ENCODE results near the gene PAQR9. TPM values are rescaled to one million over a fixed set of nuclear protein-coding genes. Genes with fewer than 3 reads are reported as not detected.

PAQR9 gene
- total and polyA plus RNA-seq, 11 donors, result 5.0 to 20.5 (median 13.8) TPM

DNA sequence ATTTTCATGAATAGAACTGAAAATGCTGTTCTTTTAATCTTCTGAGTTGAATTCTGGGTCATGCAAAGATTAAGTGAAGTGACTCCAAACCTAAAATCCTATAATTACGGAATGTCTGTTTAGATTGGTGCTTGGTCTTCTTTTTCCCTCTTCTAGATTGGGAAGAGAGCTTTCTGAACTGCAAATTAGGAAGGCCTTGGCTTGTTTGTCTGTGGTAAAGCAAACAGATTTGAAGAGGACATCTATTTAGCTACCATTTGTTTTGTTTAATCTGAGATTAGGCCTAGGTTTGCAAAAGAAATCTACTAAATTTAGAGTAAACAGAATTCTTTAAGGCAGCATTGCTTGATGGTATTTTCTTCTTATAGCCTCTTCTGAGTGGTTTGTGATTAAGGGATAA lies 23.5 kb downstream of the PAQR9 start:
- Histone ChIP-seq H3K4me1 (peaks cover 0 to 10% (median 0%) of the 10 kb centered on the region in 12 donors), H3K36me3 (no peaks in the 10 kb centered on the region), H3K27me3 (no peaks in the 10 kb centered on the region), H3K4me3 (no peak overlapping the region), H3K9me3 (no peaks in the 10 kb centered on the region), H3K27ac (no peak overlapping the region)
- ATAC-seq, result no peak
- TF ChIP-seq POLR2A (IDR thresholded peaks at IDR 0.05), result no peak
- TF ChIP-seq, protein P1, sequence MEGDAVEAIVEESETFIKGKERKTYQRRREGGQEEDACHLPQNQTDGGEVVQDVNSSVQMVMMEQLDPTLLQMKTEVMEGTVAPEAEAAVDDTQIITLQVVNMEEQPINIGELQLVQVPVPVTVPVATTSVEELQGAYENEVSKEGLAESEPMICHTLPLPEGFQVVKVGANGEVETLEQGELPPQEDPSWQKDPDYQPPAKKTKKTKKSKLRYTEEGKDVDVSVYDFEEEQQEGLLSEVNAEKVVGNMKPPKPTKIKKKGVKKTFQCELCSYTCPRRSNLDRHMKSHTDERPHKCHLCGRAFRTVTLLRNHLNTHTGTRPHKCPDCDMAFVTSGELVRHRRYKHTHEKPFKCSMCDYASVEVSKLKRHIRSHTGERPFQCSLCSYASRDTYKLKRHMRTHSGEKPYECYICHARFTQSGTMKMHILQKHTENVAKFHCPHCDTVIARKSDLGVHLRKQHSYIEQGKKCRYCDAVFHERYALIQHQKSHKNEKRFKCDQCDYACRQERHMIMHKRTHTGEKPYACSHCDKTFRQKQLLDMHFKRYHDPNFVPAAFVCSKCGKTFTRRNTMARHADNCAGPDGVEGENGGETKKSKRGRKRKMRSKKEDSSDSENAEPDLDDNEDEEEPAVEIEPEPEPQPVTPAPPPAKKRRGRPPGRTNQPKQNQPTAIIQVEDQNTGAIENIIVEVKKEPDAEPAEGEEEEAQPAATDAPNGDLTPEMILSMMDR (IDR thresholded peaks at IDR 0.05), result no peak
- 83 to 89% (median 87%) methylated on average over 1 of the region's 1 CpG for WGBS, 4 donors
- DNase-seq, result no peak
- intact Hi-C loops (cut with DNase I), result loop anchor here in 1 of 10 donors (10.0 kb wide), 1 partner anchor 105 kb away; no protein-coding TSS in a partner anchor

DNA sequence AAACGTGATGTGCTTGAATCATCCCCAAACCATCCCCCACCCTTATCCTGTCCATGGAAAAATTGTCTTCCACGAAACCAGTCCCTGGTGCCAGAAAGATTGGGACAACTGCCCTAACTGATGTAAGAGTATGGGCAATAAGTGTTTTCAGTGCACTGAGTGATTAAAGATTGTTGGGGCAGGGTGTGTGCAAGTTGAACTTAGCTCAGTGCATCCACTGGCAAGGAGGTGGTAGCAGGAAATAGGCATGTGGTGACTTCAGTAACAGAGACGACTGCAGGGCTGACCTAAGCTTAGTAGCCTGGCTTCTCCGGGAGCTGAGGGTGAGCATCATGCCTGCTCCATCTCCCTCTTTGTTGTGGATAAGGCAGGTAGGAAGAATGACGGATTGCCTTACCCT lies 27.5 kb downstream of the PAQR9 start:
- no peak for DNase-seq
- TF ChIP-seq, protein P1 (IDR thresholded peaks at IDR 0.05), result no peak
- TF ChIP-seq POLR2A (IDR thresholded peaks at IDR 0.05), result no peak
- Histone ChIP-seq H3K4me3 (no peak overlapping the region), H3K36me3 (no peaks in the 10 kb centered on the region), H3K27ac (no peak overlapping the region), H3K27me3 (no peaks in the 10 kb centered on the region), H3K4me1 (no peaks in the 10 kb centered on the region), H3K9me3 (no peaks in the 10 kb centered on the region)
- ATAC-seq, result no peak
- 57 to 74% (median 65%) methylated on average over 5 of the region's 5 CpGs for WGBS, 4 donors
- intact Hi-C loops (cut with DNase I), result loop anchor here in 1 of 10 donors (10.0 kb wide), 1 partner anchor 101 kb away; no protein-coding TSS in a partner anchor

DNA sequence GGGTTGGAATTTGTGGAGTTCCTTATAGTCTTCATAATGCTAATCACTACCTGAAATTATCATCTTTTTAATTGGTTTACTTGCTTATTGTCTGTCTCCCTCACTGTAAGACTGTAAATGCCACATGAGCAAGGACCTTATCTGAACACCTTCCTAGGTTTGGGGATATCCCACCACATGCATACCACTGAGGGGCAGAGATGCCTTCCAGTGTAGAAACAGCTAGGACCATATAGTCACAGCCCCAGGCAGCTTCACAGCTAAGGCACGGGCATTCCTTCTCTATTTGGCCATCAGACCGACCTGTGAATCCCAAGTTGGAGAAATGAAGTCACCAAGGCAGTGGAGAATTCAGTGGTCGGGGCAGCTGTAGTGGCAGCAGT lies 28.6 kb downstream of the PAQR9 start:
- Histone ChIP-seq H3K27me3 (no peaks in the 10 kb centered on the region), H3K4me3 (no peak overlapping the region), H3K9me3 (no peaks in the 10 kb centered on the region), H3K27ac (no peak overlapping the region), H3K36me3 (no peaks in the 10 kb centered on the region), H3K4me1 (peaks cover 0 to 6% (median 0%) of the 10 kb centered on the region in 12 donors)
- intact Hi-C loops (cut with DNase I), result loop anchor here in 1 of 10 donors (10.0 kb wide), 1 partner anchor 100 kb away; no protein-coding TSS in a partner anchor
- no peak for ATAC-seq
- TF ChIP-seq POLR2A (IDR thresholded peaks at IDR 0.05), result no peak
- TF ChIP-seq, protein P1 (IDR thresholded peaks at IDR 0.05), result no peak
- DNase-seq, result no peak
- WGBS, 4 donors, result 85 to 93% (median 87%) methylated on average over 3 of the region's 3 CpGs

DNA sequence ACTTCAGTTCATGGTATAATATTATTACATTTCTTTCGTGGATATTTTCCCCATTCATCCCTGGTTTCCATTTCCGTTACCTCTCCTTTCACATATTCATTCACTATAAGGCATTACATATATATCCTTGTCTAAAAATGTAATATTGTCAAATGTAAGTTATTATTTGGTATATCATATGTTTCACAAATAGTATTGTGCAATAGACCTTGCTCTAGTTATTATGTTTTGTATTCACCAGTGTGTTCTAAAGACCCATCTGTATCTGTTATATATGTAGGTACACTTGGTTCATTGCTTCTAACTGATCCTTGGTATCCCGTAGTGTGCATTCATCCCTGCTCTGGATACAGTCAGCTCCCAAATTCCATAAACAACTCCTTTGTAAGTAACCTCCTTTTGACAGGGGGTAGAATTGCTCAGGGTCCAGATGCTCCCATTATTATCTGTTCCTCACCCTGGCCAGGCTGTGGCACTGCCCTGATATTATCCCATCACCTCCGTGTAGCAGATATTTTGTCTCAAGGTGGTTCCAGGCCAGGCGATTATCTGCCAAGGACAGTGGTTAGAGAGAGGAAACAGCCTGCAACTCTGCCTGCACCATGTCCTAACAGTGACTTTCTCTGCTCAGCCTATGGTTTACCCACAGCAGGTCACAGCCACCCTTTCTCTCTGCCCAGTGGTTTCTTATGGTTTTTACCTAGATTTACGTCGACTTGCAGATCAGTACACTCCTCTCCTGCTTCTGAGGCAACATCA lies 29.2 kb downstream of the PAQR9 start:
- 74 to 78% (median 76%) methylated on average over 7 of the region's 7 CpGs for WGBS, 4 donors
- TF ChIP-seq, protein P1 (IDR thresholded peaks at IDR 0.05), result no peak
- TF ChIP-seq POLR2A (IDR thresholded peaks at IDR 0.05), result no peak
- no peak overlapping the region for H3K4me3 ChIP-seq
- intact Hi-C loops (cut with DNase I), result loop anchor here in 1 of 10 donors (10.0 kb wide), 1 partner anchor 100 kb away; no protein-coding TSS in a partner anchor
- DNase-seq (no peak), ATAC-seq (no peak)
- no peaks in the 10 kb centered on the region for H3K9me3 ChIP-seq
- no peaks in the 10 kb centered on the region for H3K27me3 ChIP-seq
- H3K4me1 ChIP-seq, result peaks cover 0 to 6% (median 0%) of the 10 kb centered on the region in 12 donors
- H3K27ac ChIP-seq, result no peak overlapping the region
- H3K36me3 ChIP-seq, result no peaks in the 10 kb centered on the region

All from heart left ventricle (tissue), 16 donors.